ENCODE data around the gene PIK3CB.
"Not testable (repeated sequence)": the region's sequence is repeated elsewhere in the genome, so short reads cannot be mapped to it uniquely, and the experiment has no call there.

The PIK3CB gene

GRCh38 chr3:138609898-138610266 lies 224.8 kb downstream of the PIK3CB start:
- no peak for DNase-seq (ENCODE audit: low read depth in 2 of 2)

GRCh38 chr3:138608322-138609135 lies 226.2 kb downstream of the PIK3CB start, which contains the start of gene FAIM:
TSS of gene FAIM (plus strand) at chr3:138608771. CDS start at chr3:138619727, 10,956 bp downstream.
- peak; percentile 23 to 25 for DNase-seq (ENCODE audit: low read depth in 2 of 2)

- DNase-seq (ENCODE audit: low read depth in 2 of 2): not testable (repeated sequence)
Observed at GRCh38 chr3:138604106-138604595, 230.6 kb downstream of the PIK3CB start.

Measured in fibroblast of skin of left biceps (primary cell).